GM19324 (cell line): ENCODE data around the gene NEMF.
"Not testable (repeated sequence)": the region's sequence is repeated elsewhere in the genome, so short reads cannot be mapped to it uniquely, and the experiment has no call there.

Experiments used
- ATAC-seq: cut with Tn5 transposase; IDR thresholded peaks from one replicate; pipeline ENCODE4 v1.9.1; 2021; ENCODE audit warnings: mild to moderate bottlenecking, moderate library complexity; ENCODE audit not compliant: unreplicated experiment, low FRiP score

The NEMF gene, protein sequence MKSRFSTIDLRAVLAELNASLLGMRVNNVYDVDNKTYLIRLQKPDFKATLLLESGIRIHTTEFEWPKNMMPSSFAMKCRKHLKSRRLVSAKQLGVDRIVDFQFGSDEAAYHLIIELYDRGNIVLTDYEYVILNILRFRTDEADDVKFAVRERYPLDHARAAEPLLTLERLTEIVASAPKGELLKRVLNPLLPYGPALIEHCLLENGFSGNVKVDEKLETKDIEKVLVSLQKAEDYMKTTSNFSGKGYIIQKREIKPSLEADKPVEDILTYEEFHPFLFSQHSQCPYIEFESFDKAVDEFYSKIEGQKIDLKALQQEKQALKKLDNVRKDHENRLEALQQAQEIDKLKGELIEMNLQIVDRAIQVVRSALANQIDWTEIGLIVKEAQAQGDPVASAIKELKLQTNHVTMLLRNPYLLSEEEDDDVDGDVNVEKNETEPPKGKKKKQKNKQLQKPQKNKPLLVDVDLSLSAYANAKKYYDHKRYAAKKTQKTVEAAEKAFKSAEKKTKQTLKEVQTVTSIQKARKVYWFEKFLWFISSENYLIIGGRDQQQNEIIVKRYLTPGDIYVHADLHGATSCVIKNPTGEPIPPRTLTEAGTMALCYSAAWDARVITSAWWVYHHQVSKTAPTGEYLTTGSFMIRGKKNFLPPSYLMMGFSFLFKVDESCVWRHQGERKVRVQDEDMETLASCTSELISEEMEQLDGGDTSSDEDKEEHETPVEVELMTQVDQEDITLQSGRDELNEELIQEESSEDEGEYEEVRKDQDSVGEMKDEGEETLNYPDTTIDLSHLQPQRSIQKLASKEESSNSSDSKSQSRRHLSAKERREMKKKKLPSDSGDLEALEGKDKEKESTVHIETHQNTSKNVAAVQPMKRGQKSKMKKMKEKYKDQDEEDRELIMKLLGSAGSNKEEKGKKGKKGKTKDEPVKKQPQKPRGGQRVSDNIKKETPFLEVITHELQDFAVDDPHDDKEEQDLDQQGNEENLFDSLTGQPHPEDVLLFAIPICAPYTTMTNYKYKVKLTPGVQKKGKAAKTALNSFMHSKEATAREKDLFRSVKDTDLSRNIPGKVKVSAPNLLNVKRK

DNA sequence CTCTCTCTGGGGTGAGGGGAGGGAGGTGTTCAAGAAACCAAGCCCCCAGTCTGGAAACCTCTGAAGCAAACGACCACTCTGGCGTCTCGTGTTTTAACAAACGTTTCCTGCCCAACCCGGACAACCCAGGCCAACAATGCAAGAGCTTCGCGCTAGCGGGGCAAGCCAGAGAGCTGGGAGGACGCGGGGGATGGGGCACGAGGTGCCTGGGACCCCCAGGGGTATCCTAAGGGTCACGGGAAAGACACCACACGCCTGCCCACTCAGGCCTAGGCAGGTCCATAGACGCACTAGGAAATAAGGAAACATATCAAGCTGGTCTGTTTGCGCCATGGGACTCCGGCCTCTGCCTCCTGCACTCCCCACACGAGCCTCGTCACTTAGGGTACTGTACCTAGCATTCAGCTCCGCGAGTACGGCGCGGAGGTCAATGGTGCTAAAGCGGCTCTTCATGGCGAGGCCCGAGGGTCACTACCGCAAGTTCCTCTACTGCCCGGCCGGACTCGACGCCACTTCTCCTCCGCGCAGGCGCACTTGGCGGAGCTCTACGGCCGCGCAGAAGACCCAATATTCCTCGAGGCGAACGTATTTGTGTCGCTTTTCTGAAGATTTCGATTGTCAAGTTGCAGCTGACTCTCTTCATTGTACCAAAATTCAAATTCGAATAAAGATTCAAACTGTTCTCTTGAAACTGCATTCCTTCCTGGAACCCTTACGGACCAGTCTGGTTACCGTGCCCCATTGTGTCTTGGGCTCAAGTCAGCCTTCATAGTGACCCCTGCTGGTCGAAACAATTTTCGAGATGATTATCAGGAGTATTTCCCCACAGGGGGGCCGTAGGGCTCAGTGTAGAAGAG is at the start of gene NEMF:
TSS of gene NEMF (minus strand) at position 488 of the 857 bp plus-strand sequence. CDS start at position 453, 35 bp downstream.
- peak; percentile 88 for ATAC-seq

GRCh38 chr14:49900973-49901372 is 48.4 kb upstream of the NEMF start:
- no peak for ATAC-seq

- ATAC-seq = no peak
Measured at GRCh38 chr14:49898485-49898884, 45.9 kb upstream of the NEMF start.

- ATAC-seq = no peak
Measured at GRCh38 chr14:49897965-49898364, 45.4 kb upstream of the NEMF start.

DNA sequence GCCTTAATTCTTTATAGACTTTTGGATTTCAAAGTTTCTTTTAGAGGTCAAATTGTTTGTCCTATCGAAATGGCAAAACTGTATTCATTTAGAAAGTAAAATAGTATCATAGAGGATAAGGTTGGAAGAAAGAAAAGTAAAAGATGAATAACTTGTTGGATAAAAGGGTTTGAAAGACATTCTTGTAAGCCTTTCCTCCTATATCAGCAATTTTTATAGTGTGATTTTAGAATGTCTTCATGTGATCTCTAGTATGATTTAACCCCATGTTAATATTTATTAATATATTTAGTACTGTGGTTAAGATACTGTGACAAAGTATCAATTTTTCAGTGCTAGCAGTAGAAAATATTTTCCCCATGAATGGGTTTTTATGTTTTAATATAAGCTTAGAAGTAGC is 44.8 kb upstream of the NEMF start:
- ATAC-seq = no peak

GRCh38 chr14:49896966-49897365 is 44.4 kb upstream of the NEMF start:
- ATAC-seq = no peak

- not testable (repeated sequence) for ATAC-seq
Measured at GRCh38 chr14:49896272-49896671, 43.7 kb upstream of the NEMF start.

DNA sequence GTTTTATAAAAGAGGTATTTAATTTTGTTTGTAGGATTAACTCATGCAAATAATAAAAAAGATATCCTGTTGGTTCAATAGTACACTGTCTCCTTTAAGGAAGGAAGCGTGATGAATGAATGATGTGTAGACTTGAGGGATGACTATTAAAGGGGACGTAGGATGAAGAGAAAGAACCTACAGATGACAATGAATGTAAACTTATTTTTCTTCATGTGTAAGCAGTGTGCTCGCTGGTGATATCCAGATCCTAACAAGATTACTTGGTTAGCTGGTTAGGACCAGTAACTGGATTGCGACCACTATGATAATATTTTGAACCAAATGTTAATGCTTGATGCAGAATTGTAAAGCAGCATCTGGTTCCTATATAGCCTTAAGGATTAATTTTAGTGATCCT is 42.9 kb upstream of the NEMF start:
- no peak for ATAC-seq

DNA sequence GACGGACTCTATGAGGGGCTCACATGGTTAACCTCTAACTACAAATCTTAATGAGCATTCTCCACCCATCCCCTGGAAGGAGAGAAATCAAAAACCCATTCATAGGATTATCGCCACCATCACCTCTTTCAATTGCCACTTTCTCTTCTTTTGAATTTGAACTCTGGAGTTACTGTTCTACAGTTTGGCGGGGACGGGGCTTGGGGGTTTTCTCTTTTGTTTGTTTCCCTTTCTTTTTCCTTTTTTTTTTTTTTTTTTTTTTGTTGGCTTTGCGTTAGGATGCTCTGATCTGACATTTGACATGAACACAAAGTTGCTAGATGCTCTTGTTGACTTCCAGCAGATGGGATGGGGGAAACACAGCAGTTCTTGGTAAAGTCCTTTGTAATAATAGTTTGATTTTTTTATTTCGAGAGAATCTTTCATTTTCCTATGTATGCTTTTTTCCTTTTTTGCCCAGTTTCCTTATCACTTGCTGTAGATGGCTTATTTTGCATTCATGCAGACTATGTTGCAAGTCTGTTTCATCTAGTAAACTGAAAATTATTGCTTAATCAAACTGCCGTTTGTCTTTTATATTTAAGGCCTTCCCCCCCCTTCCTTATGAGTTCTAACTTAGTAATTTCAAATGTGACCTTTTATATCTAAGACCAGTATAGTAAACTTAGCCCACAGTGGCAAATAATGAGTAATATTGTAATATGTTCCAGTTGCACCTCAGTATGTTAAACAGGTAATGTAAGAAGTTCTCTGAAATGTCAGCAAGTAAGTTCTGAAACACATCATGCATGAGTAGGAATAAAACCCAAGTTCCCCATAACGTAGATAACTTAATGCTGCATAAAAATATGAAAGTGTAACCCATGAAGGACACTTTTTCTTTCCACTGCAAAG is 41.9 kb upstream of the NEMF start:
- not testable (repeated sequence) for ATAC-seq

DNA sequence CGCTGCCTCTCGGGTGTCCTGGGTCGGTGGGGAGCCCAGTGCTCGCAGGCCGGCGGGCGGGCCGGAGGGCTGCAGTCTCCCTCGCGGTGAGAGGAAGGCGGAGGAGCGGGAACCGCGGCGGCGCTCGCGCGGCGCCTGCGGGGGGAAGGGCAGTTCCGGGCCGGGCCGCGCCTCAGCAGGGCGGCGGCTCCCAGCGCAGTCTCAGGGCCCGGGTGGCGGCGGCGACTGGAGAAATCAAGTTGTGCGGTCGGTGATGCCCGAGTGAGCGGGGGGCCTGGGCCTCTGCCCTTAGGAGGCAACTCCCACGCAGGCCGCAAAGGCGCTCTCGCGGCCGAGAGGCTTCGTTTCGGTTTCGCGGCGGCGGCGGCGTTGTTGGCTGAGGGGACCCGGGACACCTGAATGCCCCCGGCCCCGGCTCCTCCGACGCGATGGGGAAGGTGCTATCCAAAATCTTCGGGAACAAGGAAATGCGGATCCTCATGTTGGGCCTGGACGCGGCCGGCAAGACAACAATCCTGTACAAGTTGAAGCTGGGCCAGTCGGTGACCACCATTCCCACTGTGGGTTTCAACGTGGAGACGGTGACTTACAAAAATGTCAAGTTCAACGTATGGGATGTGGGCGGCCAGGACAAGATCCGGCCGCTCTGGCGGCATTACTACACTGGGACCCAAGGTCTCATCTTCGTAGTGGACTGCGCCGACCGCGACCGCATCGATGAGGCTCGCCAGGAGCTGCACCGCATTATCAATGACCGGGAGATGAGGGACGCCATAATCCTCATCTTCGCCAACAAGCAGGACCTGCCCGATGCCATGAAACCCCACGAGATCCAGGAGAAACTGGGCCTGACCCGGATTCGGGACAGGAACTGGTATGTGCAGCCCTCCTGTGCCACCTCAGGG is 41.0 kb upstream of the NEMF start:
- peak; percentile 44 for ATAC-seq

DNA sequence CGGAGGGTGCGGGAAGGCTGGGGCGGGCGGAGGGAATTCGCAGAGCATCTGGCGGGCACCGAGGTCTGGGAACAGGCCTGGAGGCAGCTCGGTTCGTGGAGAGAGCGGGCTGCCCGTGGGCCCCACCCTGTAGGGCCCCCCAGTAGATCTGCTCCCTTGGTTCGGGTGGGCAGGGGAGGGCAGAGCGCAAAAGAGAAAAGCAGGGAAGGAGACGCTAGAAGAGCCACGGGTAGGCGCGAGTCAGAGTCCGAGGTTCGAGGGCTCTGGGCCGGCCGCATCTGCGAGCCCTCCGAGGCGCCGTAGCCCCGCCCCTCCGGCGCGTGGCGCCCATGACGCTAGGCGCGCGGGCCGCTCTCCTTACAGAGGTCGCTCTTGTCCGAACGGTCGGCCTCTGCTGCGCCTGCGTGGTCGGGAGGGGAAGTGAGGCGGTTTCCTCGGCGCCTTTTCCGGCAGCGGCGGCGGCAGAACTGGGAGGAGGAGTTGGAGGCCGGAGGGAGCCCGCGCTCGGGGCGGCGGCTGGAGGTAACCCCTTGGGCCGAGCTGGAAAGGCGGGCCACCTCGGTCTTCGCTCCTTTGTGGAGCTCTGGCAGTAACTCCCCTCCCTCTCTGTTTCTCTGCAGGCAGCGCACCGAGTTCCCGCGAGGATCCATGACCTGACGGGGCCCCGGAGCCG is 40.2 kb upstream of the NEMF start, which contains the start of gene ARF6:
TSS of gene ARF6 (plus strand) at position 447 of the 673 bp plus-strand sequence. CDS start 655 bp downstream, outside the sequence.
- peak; percentile 89 for ATAC-seq

- ATAC-seq = peak; percentile 34
Measured at GRCh38 chr14:49892301-49892635, 39.7 kb upstream of the NEMF start.

DNA sequence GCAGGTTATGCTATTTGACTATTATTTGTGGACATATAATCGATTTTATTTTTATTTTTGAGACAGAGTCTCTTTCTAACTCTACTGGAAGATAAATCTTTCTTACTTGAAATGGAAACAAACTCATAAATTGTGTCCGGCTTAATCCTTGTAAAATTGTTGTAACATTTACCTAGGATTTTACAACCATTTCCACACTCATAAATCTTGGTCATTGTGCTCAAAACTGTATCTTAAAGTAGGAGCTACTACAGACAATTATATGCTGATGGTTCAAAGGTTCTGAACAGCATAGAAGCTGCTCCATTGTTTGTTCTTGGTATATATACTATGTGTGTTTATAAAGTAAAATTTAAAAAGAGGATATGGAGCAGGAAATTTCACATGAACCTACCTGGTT is 35.7 kb upstream of the NEMF start:
- ATAC-seq = no peak

GRCh38 chr14:49886523-49886922 is 33.9 kb upstream of the NEMF start:
- no peak for ATAC-seq

DNA sequence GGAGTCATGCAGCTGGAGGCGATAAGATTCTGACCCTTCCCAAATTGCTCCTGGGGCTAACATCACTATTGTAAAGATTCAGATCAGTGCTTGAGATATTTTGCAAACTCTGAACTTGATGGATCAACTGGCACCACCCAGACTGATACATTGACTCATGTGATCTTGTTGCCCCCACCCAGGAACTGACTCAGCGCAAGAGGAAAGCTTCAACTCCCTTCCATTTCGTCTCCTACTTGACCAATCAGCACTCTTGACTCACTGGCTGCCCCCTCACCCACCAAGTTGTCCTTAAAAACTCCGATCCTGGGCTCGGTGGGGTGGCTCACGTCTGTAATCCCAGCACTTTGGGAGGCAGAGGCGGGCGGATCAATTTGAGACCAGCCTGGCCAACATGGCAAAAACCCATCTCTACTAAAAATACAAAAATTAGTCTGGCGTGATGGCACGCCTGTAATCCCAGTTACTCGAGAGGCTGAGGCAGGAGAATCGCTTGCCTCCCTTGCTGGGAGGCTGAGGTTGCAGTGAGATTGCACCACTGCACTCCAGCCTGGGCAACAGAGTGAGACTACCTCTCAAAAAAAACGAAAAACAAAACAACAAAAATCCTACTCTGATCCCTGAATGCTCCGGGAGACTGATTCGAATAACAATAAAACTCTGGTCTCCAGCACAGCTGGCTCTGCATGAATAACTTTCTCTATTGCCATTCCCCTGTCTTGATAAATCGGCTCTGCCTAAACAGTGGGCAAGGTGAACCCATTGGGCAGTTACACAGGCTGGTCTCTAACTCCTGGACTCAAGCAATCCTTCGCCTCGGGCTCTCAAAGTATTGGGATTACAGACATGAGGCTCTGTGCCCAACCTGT is 30.5 kb upstream of the NEMF start:
- ATAC-seq = no peak

- no peak for ATAC-seq
Measured at GRCh38 chr14:49881350-49882001, 28.9 kb upstream of the NEMF start.
